GM19455 (cell line): ENCODE data around the gene COTL1.
A peak's percentile ranks its signal among the peaks of the same experiment; 100 is the strongest.

Experiments used
- ATAC-seq: cut with Tn5 transposase; IDR thresholded peaks from one replicate; pipeline ENCODE4 v1.9.1; 2021; ENCODE audit not compliant: unreplicated experiment

COTL1 gene

GRCh38 chr16:84614968-84615813 is 2.7 kb downstream of the COTL1 start:
- no peak for ATAC-seq

- no peak for ATAC-seq
These were observed 3.3 kb downstream of the COTL1 start for GRCh38 chr16:84614623-84614967.

- no peak for ATAC-seq
These were observed 3.8 kb downstream of the COTL1 start for GRCh38 chr16:84614073-84614459.

GRCh38 chr16:84613408-84614072 is 4.3 kb downstream of the COTL1 start:
- ATAC-seq: no peak

GRCh38 chr16:84612686-84613085 is 5.2 kb downstream of the COTL1 start:
- ATAC-seq: no peak

- no peak for ATAC-seq
These were observed 6.8 kb downstream of the COTL1 start for GRCh38 chr16:84611041-84611440.

GRCh38 chr16:84610376-84610775 is 7.5 kb downstream of the COTL1 start:
- no peak for ATAC-seq

- no peak for ATAC-seq
These were observed 8.2 kb downstream of the COTL1 start for GRCh38 chr16:84609563-84610177.

- ATAC-seq: no peak
These were observed 9.6 kb downstream of the COTL1 start for GRCh38 chr16:84608282-84608681.

- ATAC-seq: no peak
These were observed 10.2 kb downstream of the COTL1 start for GRCh38 chr16:84607694-84608093.

GRCh38 chr16:84607061-84607460 is 10.8 kb downstream of the COTL1 start:
- ATAC-seq: no peak

GRCh38 chr16:84606081-84606875 is 11.6 kb downstream of the COTL1 start:
- no peak for ATAC-seq

GRCh38 chr16:84605339-84605848 is 12.5 kb downstream of the COTL1 start:
- no peak for ATAC-seq

GRCh38 chr16:84604477-84605013 is 13.3 kb downstream of the COTL1 start:
- ATAC-seq: no peak

- no peak for ATAC-seq
These were observed 13.9 kb downstream of the COTL1 start for GRCh38 chr16:84603940-84604339.

- no peak for ATAC-seq
These were observed 14.6 kb downstream of the COTL1 start for GRCh38 chr16:84603140-84603816.

GRCh38 chr16:84600343-84601229 is 17.3 kb downstream of the COTL1 start:
- peak; percentile 60 for ATAC-seq

GRCh38 chr16:84599521-84600202 is 18.2 kb downstream of the COTL1 start:
- no peak for ATAC-seq

- no peak for ATAC-seq
These were observed 19.5 kb downstream of the COTL1 start for GRCh38 chr16:84598360-84598759.
